ENCODE results near the gene KIAA0319L.

- TF ChIP-seq CTCF (IDR thresholded peaks at IDR 0.05) (no peak), EZH2 (IDR thresholded peaks at IDR 0.05) (no peak)
Observed at GRCh38 chr1:35519432-35519831, 37.8 kb downstream of the KIAA0319L start.

Data from neural progenitor cell (in vitro differentiated cells).